Measurements from ENCODE around the gene SRL.

Gene SRL

GRCh38 chr16:4241928-4242283 is at the start of gene SRL:
Gene SRL (minus strand): TSS chr16:4242080. CDS start chr16:4242067, 13 bp downstream.
- no peak for DNase-seq

GRCh38 chr16:4290236-4290830 is 48.5 kb upstream of the SRL start:
- no peak for DNase-seq

GRCh38 chr16:4288148-4288921 is 46.5 kb upstream of the SRL start:
- DNase-seq = peak; percentile 78 to 83

GRCh38 chr16:4285167-4285566 is 43.3 kb upstream of the SRL start:
- no peak for DNase-seq

- DNase-seq = no peak
These were observed 42.1 kb upstream of the SRL start for GRCh38 chr16:4283939-4284338.

GRCh38 chr16:4283441-4283840 is 41.6 kb upstream of the SRL start:
- no peak for DNase-seq

- DNase-seq = no peak
These were observed 38.7 kb upstream of the SRL start for GRCh38 chr16:4280625-4281024.

GRCh38 chr16:4277987-4278513 is 36.2 kb upstream of the SRL start:
- DNase-seq = no peak

- DNase-seq = no peak
These were observed 34.0 kb upstream of the SRL start for GRCh38 chr16:4275861-4276260.

- peak; percentile 46 to 56 for DNase-seq
These were observed 32.0 kb upstream of the SRL start for GRCh38 chr16:4273858-4274311.

GRCh38 chr16:4272114-4272956 is 30.5 kb upstream of the SRL start:
- peak; percentile 26 to 40 for DNase-seq

- DNase-seq = peak; percentile 87
These were observed 29.6 kb upstream of the SRL start for GRCh38 chr16:4271176-4272113.

- DNase-seq = no peak
These were observed 28.7 kb upstream of the SRL start for GRCh38 chr16:4270595-4270994.

- no peak for DNase-seq
These were observed 28.2 kb upstream of the SRL start for GRCh38 chr16:4270091-4270490.

GRCh38 chr16:4266372-4266771 is 24.5 kb upstream of the SRL start:
- peak in 1 of 2 donors; percentile 3 for DNase-seq

- DNase-seq = no peak
These were observed 23.8 kb upstream of the SRL start for GRCh38 chr16:4265676-4266075.

GRCh38 chr16:4264546-4264945 is 22.7 kb upstream of the SRL start:
- no peak for DNase-seq

GRCh38 chr16:4263504-4264436 is 21.9 kb upstream of the SRL start:
- DNase-seq = no peak

GRCh38 chr16:4262303-4262835 is 20.5 kb upstream of the SRL start:
- no peak for DNase-seq

GRCh38 chr16:4261557-4262172 is 19.8 kb upstream of the SRL start:
- DNase-seq = peak; percentile 14 to 23
